HEK293 (cell line): Measurements from ENCODE around the gene RIN1.
A peak's percentile ranks its signal among the peaks of the same experiment; 100 is the strongest.

Experiments
- CTCF ChIA-PET: fragments of 350-600 bp; formaldehyde crosslinking; extraction: SDS; loops from one replicate; lab custom pipeline; 2021; ENCODE audit warnings: antibody characterized with exemption; lab: Yijun Ruan, JAX
- POLR2A ChIA-PET: fragments of 300-600 bp; formaldehyde crosslinking; extraction: SDS; loops from one replicate; lab custom pipeline; 2020; ENCODE audit warnings: antibody characterized with exemption, inconsistent platforms; lab: Yijun Ruan, JAX
- H3K27ac ChIP-seq: fragments of 200-500 bp; sonication (Bioruptor generic); 2 replicates; pipeline ENCODE4 v1.5.1; 2014; ENCODE audit warnings: low read depth, low read length, control low read depth, inconsistent platforms; ENCODE audit errors: extremely low read depth
- H3K36me3 ChIP-seq, 2 experiments: fragments of 200-500 bp in 1 of 2; sonication (Bioruptor generic) in 1 of 2; 1 replicate in 1 of 2; 2 replicates in 1 of 2; pipeline ENCODE4 v1.5.1; 2014 to 2017; ENCODE audit warnings: inconsistent platforms in 2 of 2, low read length in 2 of 2; ENCODE audit not compliant: control insufficient read depth in 2 of 2, insufficient read depth in 1 of 2
- H3K4me1 ChIP-seq: fragments of 200-500 bp; sonication (Bioruptor generic); 2 replicates; pipeline ENCODE4 v1.5.1; 2014; ENCODE audit warnings: mild to moderate bottlenecking, low read length, inconsistent platforms; ENCODE audit not compliant: control insufficient read depth, insufficient read depth
- H3K4me3 ChIP-seq: 2 replicates; pipeline ENCODE4 v1.5.1; 2011; ENCODE audit warnings: low read depth, mild to moderate bottlenecking, control low read depth, low read length, moderate library complexity
- H3K9me3 ChIP-seq: fragments of 200-500 bp; sonication (Bioruptor generic); 2 replicates; pipeline ENCODE4 v1.5.1; 2014; ENCODE audit warnings: low read depth, low read length, inconsistent platforms; ENCODE audit not compliant: control insufficient read depth, insufficient read depth
- GLI4 ChIP-seq: fragments of 450-650 bp; formaldehyde crosslinking; IDR thresholded peaks from 2 replicates; pipeline ENCODE4 v1.5.1; 2016; ENCODE audit warnings: missing biosample characterization, missing genetic modification characterization
- GLIS1 ChIP-seq: fragments of 450-650 bp; formaldehyde crosslinking; IDR thresholded peaks from 2 replicates; pipeline ENCODE4 v1.5.1; 2016; ENCODE audit warnings: missing biosample characterization, missing genetic modification characterization
- GLIS2 ChIP-seq: fragments of 450-650 bp; formaldehyde crosslinking; IDR thresholded peaks from 2 replicates; pipeline ENCODE4 v1.5.1; 2016; ENCODE audit warnings: missing biosample characterization, missing genetic modification characterization
- HOXC10 ChIP-seq: sonication (generic); formaldehyde crosslinking; IDR thresholded peaks from 2 replicates; pipeline ENCODE4 v1.8.1; 2023; ENCODE audit warnings: mild to moderate bottlenecking, missing genetic modification reagents
- KLF8 ChIP-seq: fragments of 450-650 bp; formaldehyde crosslinking; IDR thresholded peaks from 2 replicates; pipeline ENCODE4 v1.5.1; 2016; ENCODE audit warnings: missing biosample characterization, missing genetic modification characterization
- PRDM1 ChIP-seq: fragments of 450-650 bp; formaldehyde crosslinking; IDR thresholded peaks from 2 replicates; pipeline ENCODE4; 2016; ENCODE audit warnings: missing biosample characterization, missing genetic modification characterization
- SP2 ChIP-seq: fragments of 450-650 bp; formaldehyde crosslinking; IDR thresholded peaks from 2 replicates; pipeline ENCODE4 v1.5.1; 2016; ENCODE audit warnings: missing biosample characterization, missing genetic modification characterization
- TCF7L2 ChIP-seq: IDR thresholded peaks from 2 replicates; pipeline ENCODE4 v1.6.1; 2011; ENCODE audit warnings: low read depth, mild to moderate bottlenecking, inconsistent platforms, low read length, moderate library complexity, borderline replicate concordance
- ZBTB1 ChIP-seq: fragments of 450-650 bp; formaldehyde crosslinking; IDR thresholded peaks from 2 replicates; pipeline ENCODE4 v1.5.1; 2016; ENCODE audit warnings: missing biosample characterization, missing genetic modification characterization
- ZBTB11 ChIP-seq: fragments of 450-650 bp; formaldehyde crosslinking; conservative IDR thresholded peaks from 2 replicates; pipeline ENCODE4 v1.5.1; 2016; ENCODE audit warnings: low read depth, missing biosample characterization, missing genetic modification characterization
- ZBTB20 ChIP-seq: fragments of 450-650 bp; formaldehyde crosslinking; IDR thresholded peaks from 2 replicates; pipeline ENCODE4 v1.5.1; 2016; ENCODE audit warnings: missing biosample characterization, missing genetic modification characterization
- ZBTB48 ChIP-seq: fragments of 450-650 bp; formaldehyde crosslinking; IDR thresholded peaks from 2 replicates; pipeline ENCODE4 v1.5.1; 2016; ENCODE audit warnings: missing biosample characterization, missing genetic modification characterization
- ZFHX2 ChIP-seq: fragments of 450-650 bp; formaldehyde crosslinking; conservative IDR thresholded peaks from 2 replicates; pipeline ENCODE4 v1.5.1; 2016; ENCODE audit warnings: missing biosample characterization, missing genetic modification characterization
- ZIC2 ChIP-seq: fragments of 450-650 bp; formaldehyde crosslinking; IDR thresholded peaks from 2 replicates; pipeline ENCODE4 v1.5.1; 2016; ENCODE audit warnings: missing biosample characterization, missing genetic modification characterization
- ZNF155 ChIP-seq: fragments of 450-650 bp; formaldehyde crosslinking; IDR thresholded peaks from 2 replicates; pipeline ENCODE4 v1.5.1; 2016; ENCODE audit warnings: missing biosample characterization, missing genetic modification characterization
- ZNF18 ChIP-seq: fragments of 450-650 bp; formaldehyde crosslinking; IDR thresholded peaks from 2 replicates; pipeline ENCODE4 v1.5.1; 2016; ENCODE audit warnings: missing biosample characterization, missing genetic modification characterization
- ZNF292 ChIP-seq: fragments of 450-650 bp; formaldehyde crosslinking; IDR thresholded peaks from 2 replicates; pipeline ENCODE4 v1.5.1; 2016; ENCODE audit warnings: low read depth, missing biosample characterization, missing genetic modification characterization, borderline replicate concordance
- ZNF311 ChIP-seq: fragments of 450-650 bp; formaldehyde crosslinking; IDR thresholded peaks from 2 replicates; pipeline ENCODE4 v1.5.1; 2017; ENCODE audit warnings: missing biosample characterization, missing genetic modification characterization, borderline replicate concordance
- ZNF335 ChIP-seq: fragments of 450-650 bp; formaldehyde crosslinking; conservative IDR thresholded peaks from 2 replicates; pipeline ENCODE4 v1.5.1; 2016; ENCODE audit warnings: missing biosample characterization, missing genetic modification characterization
- ZNF366 ChIP-seq: fragments of 450-650 bp; formaldehyde crosslinking; conservative IDR thresholded peaks from 2 replicates; pipeline ENCODE4 v1.5.1; 2016; ENCODE audit warnings: missing biosample characterization, missing genetic modification characterization
- ZNF513 ChIP-seq: fragments of 450-650 bp; IDR thresholded peaks from 2 replicates; pipeline ENCODE4 v1.5.1; 2018; ENCODE audit warnings: missing biosample characterization, missing genetic modification characterization
- ZNF544 ChIP-seq: fragments of 450-650 bp; formaldehyde crosslinking; IDR thresholded peaks from 2 replicates; pipeline ENCODE4 v1.5.0; 2017; ENCODE audit warnings: missing biosample characterization, missing genetic modification characterization
- ZNF548 ChIP-seq: fragments of 450-650 bp; formaldehyde crosslinking; IDR thresholded peaks from 2 replicates; pipeline ENCODE4 v1.5.1; 2016; ENCODE audit warnings: missing biosample characterization, missing genetic modification characterization
- ZNF658 ChIP-seq: fragments of 450-650 bp; formaldehyde crosslinking; IDR thresholded peaks from 2 replicates; pipeline ENCODE4; 2016; ENCODE audit warnings: missing biosample characterization, missing genetic modification characterization
- ZNF670 ChIP-seq: fragments of 450-650 bp; formaldehyde crosslinking; IDR thresholded peaks from 2 replicates; pipeline ENCODE4 v1.5.1; 2016; ENCODE audit warnings: missing biosample characterization, missing genetic modification characterization, low read depth
- ZNF747 ChIP-seq: fragments of 450-650 bp; formaldehyde crosslinking; IDR thresholded peaks from 2 replicates; pipeline ENCODE4 v1.5.1; 2016; ENCODE audit warnings: missing biosample characterization, missing genetic modification characterization
- ZNF776 ChIP-seq: fragments of 450-650 bp; formaldehyde crosslinking; IDR thresholded peaks from 2 replicates; pipeline ENCODE4 v1.5.0; 2017; ENCODE audit warnings: missing biosample characterization, missing genetic modification characterization, borderline replicate concordance
- ZNF837 ChIP-seq: fragments of 450-650 bp; formaldehyde crosslinking; IDR thresholded peaks from 2 replicates; pipeline ENCODE4 v1.5.1; 2016; ENCODE audit warnings: missing biosample characterization, missing genetic modification characterization
- ZSCAN23 ChIP-seq: fragments of 450-650 bp; formaldehyde crosslinking; IDR thresholded peaks from 2 replicates; pipeline ENCODE4 v1.5.1; 2016; ENCODE audit warnings: missing biosample characterization, missing genetic modification characterization
- ZSCAN5A ChIP-seq: fragments of 450-650 bp; formaldehyde crosslinking; IDR thresholded peaks from 2 replicates; pipeline ENCODE4 v1.5.1; 2016; ENCODE audit warnings: missing biosample characterization, missing genetic modification characterization

RIN1 gene

GRCh38 chr11:66293352-66293751 is 42.9 kb downstream of the RIN1 start (continued):
- no peak for TF ChIP-seq ZBTB1 (tag by site-specific recombination)

GRCh38 chr11:66292543-66293332 is 43.5 kb downstream of the RIN1 start:
- H3K4me3 ChIP-seq = no peak overlapping the region
- no peaks in the 10 kb centered on the region for H3K4me1 ChIP-seq
- CTCF ChIA-PET = interaction anchor here (0.5 kb wide), 1 partner anchor 19 kb away, joined by 4 read pairs; no protein-coding TSS in a partner anchor
- H3K9me3 ChIP-seq = no peaks in the 10 kb centered on the region
- H3K27ac ChIP-seq = no peak overlapping the region
- H3K36me3 ChIP-seq = no peaks in the 10 kb centered on the region
- POLR2A ChIA-PET = no interaction called here
- no peak for TF ChIP-seq ZBTB20 (tag by site-specific recombination)
- TF ChIP-seq ZNF366 (tag by site-specific recombination) = no peak
- TF ChIP-seq ZNF544 = no peak
- no peak for TF ChIP-seq ZNF670 (tag by site-specific recombination)
- no peak for TF ChIP-seq ZNF776 (tag by site-specific recombination)
- peak; percentile 91 for TF ChIP-seq ZNF18 (tag by site-specific recombination)
- TF ChIP-seq PRDM1 = no peak
- no peak for TF ChIP-seq ZNF292 (tag by site-specific recombination)
- TF ChIP-seq SP2 (tag by site-specific recombination) = peak; percentile 21; the same call in 1 of the 2 replicates
- TF ChIP-seq ZNF837 (tag by site-specific recombination) = no peak
- no peak for TF ChIP-seq ZSCAN23 (tag by site-specific recombination)
- no peak for TF ChIP-seq ZBTB1 (tag by site-specific recombination)
- TF ChIP-seq GLIS2 (tag by site-specific recombination) = peak; percentile 36; the same call in 1 of the 2 replicates
- no peak; the same call in 1 of the 2 replicates for TF ChIP-seq ZBTB48
- no peak for TF ChIP-seq ZBTB11 (tag by site-specific recombination)
- no peak for TF ChIP-seq ZNF311 (tag by site-specific recombination)
- peak; percentile 88 for TF ChIP-seq ZFHX2 (tag by site-specific recombination)
- no peak for TF ChIP-seq ZNF155 (tag by site-specific recombination)
- TF ChIP-seq GLIS1 (tag by site-specific recombination) = peak; percentile 19; the same call in 1 of the 2 replicates
- no peak for TF ChIP-seq ZIC2 (tag by site-specific recombination)
- TF ChIP-seq ZNF335 = peak; percentile 30; the same call in 1 of the 2 replicates
- TF ChIP-seq GLI4 (tag by site-specific recombination) = no peak
- TF ChIP-seq ZNF747 (tag by site-specific recombination) = no peak
- no peak for TF ChIP-seq TCF7L2
- TF ChIP-seq ZNF548 (tag by site-specific recombination) = no peak
- no peak for TF ChIP-seq ZNF513
- no peak for TF ChIP-seq ZSCAN5A (tag by site-specific recombination)
- no peak for TF ChIP-seq KLF8 (tag by site-specific recombination)
- no peak for TF ChIP-seq HOXC10 (CRISPR knock-in tag)
- no peak for TF ChIP-seq ZNF658 (tag by site-specific recombination)
